Caco-2 (cell line): ENCODE data around the gene AGAP1. TPM values are rescaled to one million over a fixed set of nuclear protein-coding genes. Genes with fewer than 3 reads are reported as not detected.
A peak's percentile ranks its signal among the peaks of the same experiment; 100 is the strongest.

ENCODE experiments used
- BruUV-seq: library from RNA; stranded (reverse); fragments of 400-500 nt; replicated peaks from 2 replicates; lab custom pipeline; 2021; lab: Mats Ljungman, UMichigan
- CTCF ChIA-PET: fragments of 300-600 bp; sonication (Branson Sonifier 250); formaldehyde crosslinking; loops from one replicate; lab custom pipeline; 2022; ENCODE audit warnings: antibody characterized with exemption; lab: Charles Lee
- POLR2A ChIA-PET: fragments of 300-600 bp; sonication (Branson Sonifier 250); formaldehyde crosslinking; loops from one replicate; lab custom pipeline; 2022; ENCODE audit warnings: antibody characterized with exemption; lab: Charles Lee
- DNase-seq, 2 experiments: peaks; one replicate each; pipeline versions ENCODE4 v3.0.0 to v3.0.0-alpha.2; 2020 to 2022
- H3K27me3 ChIP-seq: replicated peaks from 2 replicates; pipeline ENCODE4 v1.6.0; 2011; ENCODE audit warnings: low read length; ENCODE audit not compliant: control insufficient read depth, insufficient read depth
- H3K36me3 ChIP-seq: 2 replicates; pipeline ENCODE4 v1.5.1; 2011; ENCODE audit warnings: low read length; ENCODE audit not compliant: control insufficient read depth, insufficient read depth
- H3K4me1 ChIP-seq: fragments of 250-450 bp; sonication (Bioruptor Pico); 2 replicates; pipeline ENCODE4 v1.5.1; 2020; ENCODE audit warnings: mild to moderate bottlenecking
- H3K4me3 ChIP-seq: 2 replicates; pipeline ENCODE4 v1.5.1; 2011; ENCODE audit warnings: low read depth, mild to moderate bottlenecking, control low read depth, low read length
- H3K9me3 ChIP-seq: fragments of 250-450 bp; sonication (Bioruptor Pico); 2 replicates; pipeline ENCODE4 v1.5.1; 2020; ENCODE audit warnings: mild to moderate bottlenecking, moderate library complexity
- H3K27ac Mint-ChIP-seq: one replicate; pipeline ENCODE4 v1.8.0; 2022; ENCODE audit warnings: mixed read lengths; ENCODE audit not compliant: unreplicated experiment
- H3K27me3 Mint-ChIP-seq: one replicate; pipeline ENCODE4 v1.8.0; 2022; ENCODE audit warnings: mixed read lengths; ENCODE audit not compliant: insufficient read depth, unreplicated experiment
- H3K36me3 Mint-ChIP-seq: one replicate; pipeline ENCODE4 v1.8.0; 2022; ENCODE audit warnings: mild to moderate bottlenecking, mixed read lengths; ENCODE audit not compliant: insufficient read depth, unreplicated experiment
- H3K4me1 Mint-ChIP-seq: one replicate; pipeline ENCODE4 v1.8.0; 2022; ENCODE audit warnings: low read depth, mixed read lengths; ENCODE audit not compliant: unreplicated experiment
- H3K4me3 Mint-ChIP-seq: one replicate; pipeline ENCODE4 v1.8.0; 2022; ENCODE audit warnings: mild to moderate bottlenecking, moderate library complexity, mixed read lengths; ENCODE audit not compliant: unreplicated experiment
- H3K9me3 Mint-ChIP-seq: one replicate; pipeline ENCODE4 v1.8.0; 2022; ENCODE audit warnings: mixed read lengths; ENCODE audit not compliant: unreplicated experiment
- intact Hi-C: fragments of 100-400 bp; cut with micrococcal nuclease; formaldehyde crosslinking; loops from one replicate; pipeline ENCODE4 v1.10.0; 2022; ENCODE audit not compliant: unreplicated experiment
- total RNA-seq: library from RNA; stranded (reverse); gene quantifications from 2 replicates; pipeline ENCODE4 v1.2.3, GENCODE V29; 2022
- TF ChIP-seq, protein P1 (sequence below), 2 experiments: fragments of 200-600 bp in 1 of 2; IDR thresholded peaks; 1 replicate in 1 of 2; 2 replicates in 1 of 2; pipeline versions ENCODE4 v1.5.1 to v1.8.0; 2011 to 2022; ENCODE audit warnings: antibody characterized with exemption in 1 of 2, control low read depth in 1 of 2, inconsistent platforms in 1 of 2, low read depth in 1 of 2, low read length in 1 of 2, mild to moderate bottlenecking in 1 of 2, moderate library complexity in 1 of 2; ENCODE audit not compliant: insufficient read depth in 1 of 2, severe bottlenecking in 1 of 2, unreplicated experiment in 1 of 2

Gene AGAP1
- total RNA-seq, 1 experiment from 2014 or later, result 41.7 TPM

DNA sequence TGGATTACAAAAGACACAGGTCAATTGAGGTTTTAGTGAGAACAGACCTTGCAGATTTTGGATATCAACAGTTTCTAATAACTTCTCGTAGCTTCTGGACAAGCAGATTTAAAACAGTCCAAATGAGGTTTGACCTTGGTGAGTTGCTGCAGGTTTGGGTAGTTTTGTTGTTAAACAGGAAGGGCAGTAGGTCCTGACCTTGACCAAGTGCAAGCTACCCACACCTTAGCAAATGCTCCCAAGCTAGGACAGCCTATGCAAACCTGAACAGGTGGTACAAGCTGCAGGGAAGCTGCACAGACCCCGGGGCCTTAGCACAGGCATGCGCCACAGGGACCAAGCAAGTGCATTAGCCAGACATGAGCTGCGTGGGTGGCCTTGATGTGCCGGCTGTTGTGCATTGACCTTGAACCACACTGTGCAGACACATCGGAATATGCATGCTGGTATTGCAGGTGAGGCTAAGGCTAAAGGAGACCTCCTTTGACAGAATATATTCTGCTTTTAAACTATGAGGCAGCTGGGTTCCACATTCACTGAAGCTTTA is 40.2 kb upstream of the AGAP1 start:
- Mint-ChIP-seq H3K27ac (no peak overlapping the region), H3K9me3 (no peaks in the 10 kb centered on the region), H3K4me3 (no peak overlapping the region), H3K27me3 (no peaks in the 10 kb centered on the region), H3K4me1 (peaks cover 2% of the 10 kb centered on the region), H3K36me3 (peaks cover 4% of the 10 kb centered on the region)
- Histone ChIP-seq H3K4me3 (no peak overlapping the region), H3K36me3 (no peaks in the 10 kb centered on the region), H3K9me3 (no peaks in the 10 kb centered on the region), H3K4me1 (peaks cover 5% of the 10 kb centered on the region; the same call in 1 of the 2 replicates), H3K27me3 (no peaks in the 10 kb centered on the region)
- intact Hi-C loops, result no loop called here
- ChIA-PET CTCF (no interaction called here), POLR2A (no interaction called here)
- no TSS peak for BruUV-seq
- TF ChIP-seq, protein P1, sequence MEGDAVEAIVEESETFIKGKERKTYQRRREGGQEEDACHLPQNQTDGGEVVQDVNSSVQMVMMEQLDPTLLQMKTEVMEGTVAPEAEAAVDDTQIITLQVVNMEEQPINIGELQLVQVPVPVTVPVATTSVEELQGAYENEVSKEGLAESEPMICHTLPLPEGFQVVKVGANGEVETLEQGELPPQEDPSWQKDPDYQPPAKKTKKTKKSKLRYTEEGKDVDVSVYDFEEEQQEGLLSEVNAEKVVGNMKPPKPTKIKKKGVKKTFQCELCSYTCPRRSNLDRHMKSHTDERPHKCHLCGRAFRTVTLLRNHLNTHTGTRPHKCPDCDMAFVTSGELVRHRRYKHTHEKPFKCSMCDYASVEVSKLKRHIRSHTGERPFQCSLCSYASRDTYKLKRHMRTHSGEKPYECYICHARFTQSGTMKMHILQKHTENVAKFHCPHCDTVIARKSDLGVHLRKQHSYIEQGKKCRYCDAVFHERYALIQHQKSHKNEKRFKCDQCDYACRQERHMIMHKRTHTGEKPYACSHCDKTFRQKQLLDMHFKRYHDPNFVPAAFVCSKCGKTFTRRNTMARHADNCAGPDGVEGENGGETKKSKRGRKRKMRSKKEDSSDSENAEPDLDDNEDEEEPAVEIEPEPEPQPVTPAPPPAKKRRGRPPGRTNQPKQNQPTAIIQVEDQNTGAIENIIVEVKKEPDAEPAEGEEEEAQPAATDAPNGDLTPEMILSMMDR (IDR thresholded peaks at IDR 0.05; ENCODE audit: insufficient read depth in 1 of 2, low read depth in 1 of 2, low read length in 1 of 2, severe bottlenecking in 1 of 2, unreplicated experiment in 1 of 2), result no peak
- no peak for DNase-seq

GRCh38 chr2:235458839-235459273 is 35.0 kb upstream of the AGAP1 start:
- Mint-ChIP-seq H3K4me3 (no peak overlapping the region), H3K4me1 (peaks cover 13% of the 10 kb centered on the region), H3K9me3 (no peaks in the 10 kb centered on the region), H3K36me3 (no peaks in the 10 kb centered on the region), H3K27ac (peak overlapping the region; percentile 39), H3K27me3 (no peaks in the 10 kb centered on the region)
- Histone ChIP-seq H3K4me3 (no peak overlapping the region), H3K4me1 (peaks cover 6% of the 10 kb centered on the region; the same call in 1 of the 2 replicates), H3K9me3 (no peaks in the 10 kb centered on the region), H3K36me3 (no peaks in the 10 kb centered on the region), H3K27me3 (no peaks in the 10 kb centered on the region)
- DNase-seq, result peak; percentile 60 to 66
- ChIA-PET POLR2A (no interaction called here), CTCF (interaction anchor here (0.6 to 0.7 kb wide), 2 partner anchors 135 to 296 kb away, joined by 4 to 6 read pairs; no protein-coding TSS in a partner anchor)
- TF ChIP-seq, protein P1 (IDR thresholded peaks at IDR 0.05; ENCODE audit: insufficient read depth in 1 of 2, low read depth in 1 of 2, low read length in 1 of 2, severe bottlenecking in 1 of 2, unreplicated experiment in 1 of 2), result no peak
- intact Hi-C loops, result no loop called here
- BruUV-seq, result no TSS peak

- H3K4me3 Mint-ChIP-seq, result no peak overlapping the region
Measured at GRCh38 chr2:235460548-235461047, 33.2 kb upstream of the AGAP1 start.

More at GRCh38 chr2:235460548-235461047, 33.2 kb upstream of the AGAP1 start:
- Histone ChIP-seq H3K27me3 (no peaks in the 10 kb centered on the region), H3K4me1 (peaks cover 6% of the 10 kb centered on the region; the same call in 1 of the 2 replicates), H3K4me3 (no peak overlapping the region), H3K9me3 (no peaks in the 10 kb centered on the region), H3K36me3 (no peaks in the 10 kb centered on the region)
- Mint-ChIP-seq H3K4me1 (peaks cover 13% of the 10 kb centered on the region), H3K27ac (no peak overlapping the region), H3K27me3 (no peaks in the 10 kb centered on the region), H3K9me3 (no peaks in the 10 kb centered on the region), H3K36me3 (no peaks in the 10 kb centered on the region)
- TF ChIP-seq, protein P1 (IDR thresholded peaks at IDR 0.05; ENCODE audit: insufficient read depth in 1 of 2, low read depth in 1 of 2, low read length in 1 of 2, severe bottlenecking in 1 of 2, unreplicated experiment in 1 of 2), result no peak
- intact Hi-C loops, result no loop called here
- no TSS peak for BruUV-seq
- CTCF ChIA-PET, result no interaction called here
- no peak for DNase-seq
- POLR2A ChIA-PET, result no interaction called here
